Dedifferentiated amniotic fluid mesenchymal stem cell (primary cell): ENCODE data around the gene RPS6KA1.
"Not testable (repeated sequence)": the region's sequence is repeated elsewhere in the genome, so short reads cannot be mapped to it uniquely, and the experiment has no call there.

ENCODE experiments used
- DNase-seq: peaks from one replicate; pipeline ENCODE4 v3.0.0-alpha.2; 2016; ENCODE audit errors: extremely low spot score

The RPS6KA1 gene

DNA sequence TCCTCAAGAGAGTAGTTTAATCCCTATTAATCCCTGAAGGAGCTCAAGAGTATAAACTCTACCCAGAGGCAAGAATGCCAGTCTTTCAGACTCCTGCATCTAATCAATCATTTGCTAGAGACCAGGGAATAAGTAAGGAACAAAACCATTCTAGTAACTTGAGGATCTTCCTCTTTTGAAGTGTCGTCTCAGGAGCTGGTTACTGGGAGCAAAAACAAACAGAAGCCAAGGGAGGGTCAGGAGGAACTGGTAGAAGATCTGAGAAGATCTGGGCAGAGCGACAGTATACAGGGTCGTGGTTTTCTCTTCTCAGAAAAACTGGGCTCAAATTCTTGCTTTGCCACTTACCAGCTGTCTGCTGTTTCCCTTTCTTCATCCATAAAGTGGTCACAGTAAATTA is 69.3 kb downstream of the RPS6KA1 start:
- DNase-seq, result no peak

DNA sequence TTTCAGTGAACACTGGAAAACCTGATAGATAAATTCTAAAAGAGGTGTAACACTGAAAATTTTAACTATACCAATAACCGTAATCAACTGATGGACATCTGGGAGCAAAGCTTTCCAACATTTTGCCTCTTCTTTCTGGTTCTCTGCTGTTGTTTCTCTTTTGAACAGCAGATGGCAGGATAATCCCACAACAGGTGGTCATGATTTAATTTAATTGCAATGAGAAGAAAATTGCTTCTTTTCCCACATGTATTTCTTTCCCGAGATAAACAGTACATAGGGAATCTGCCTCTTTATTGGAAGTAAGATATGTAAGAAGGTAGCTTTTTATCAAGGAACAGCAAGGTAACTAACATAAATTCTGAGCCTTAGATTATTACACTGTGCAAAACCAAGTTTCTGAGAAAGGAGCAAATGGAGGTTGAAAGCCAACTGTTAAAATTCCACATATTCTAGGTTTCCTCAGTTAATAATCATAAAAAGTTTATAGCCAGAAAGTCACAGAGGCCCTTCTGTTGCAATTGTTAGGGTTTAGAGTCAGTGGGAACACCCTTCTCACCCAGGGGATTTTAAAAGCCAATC is 72.9 kb downstream of the RPS6KA1 start:
- peak; percentile 76 for DNase-seq

DNA sequence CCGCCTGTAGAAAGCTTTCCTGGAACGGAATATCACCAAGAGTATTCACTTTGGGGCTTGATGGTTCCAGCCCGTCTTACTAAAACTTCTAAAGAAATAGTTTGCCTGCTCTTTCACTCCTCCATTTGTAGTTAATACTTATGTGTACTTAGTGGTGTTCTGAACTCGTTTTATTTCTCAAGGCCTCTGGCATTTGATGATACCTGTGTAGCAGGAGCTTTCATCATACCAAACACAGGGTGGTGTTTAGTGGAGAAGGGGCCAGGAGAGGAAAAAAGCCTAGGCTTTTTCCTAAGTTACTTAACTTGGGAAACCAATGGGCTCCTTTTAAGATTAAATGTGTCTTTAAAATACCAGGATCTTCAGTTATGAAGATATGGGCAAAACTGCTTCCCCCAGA is 74.3 kb downstream of the RPS6KA1 start:
- no peak for DNase-seq

DNA sequence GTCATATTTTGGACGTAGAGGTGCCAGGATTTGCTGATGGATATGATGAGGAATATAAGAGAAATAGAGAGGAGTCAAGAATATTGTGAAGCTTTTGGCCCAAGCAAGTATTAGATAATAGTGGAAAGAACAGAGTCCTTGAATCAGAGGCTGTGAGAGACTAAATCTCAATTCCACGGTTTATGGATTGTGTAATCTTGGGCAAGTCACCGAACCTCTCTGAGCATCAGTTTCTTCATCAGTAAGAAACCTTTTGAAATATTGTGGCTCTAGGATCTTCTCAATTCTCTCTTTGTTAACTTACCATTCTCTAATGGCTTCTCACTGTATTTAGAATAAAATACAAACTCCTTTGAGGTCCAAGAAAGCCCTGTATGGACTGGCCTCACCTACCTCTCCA is 77.6 kb downstream of the RPS6KA1 start:
- DNase-seq, result no peak

DNA sequence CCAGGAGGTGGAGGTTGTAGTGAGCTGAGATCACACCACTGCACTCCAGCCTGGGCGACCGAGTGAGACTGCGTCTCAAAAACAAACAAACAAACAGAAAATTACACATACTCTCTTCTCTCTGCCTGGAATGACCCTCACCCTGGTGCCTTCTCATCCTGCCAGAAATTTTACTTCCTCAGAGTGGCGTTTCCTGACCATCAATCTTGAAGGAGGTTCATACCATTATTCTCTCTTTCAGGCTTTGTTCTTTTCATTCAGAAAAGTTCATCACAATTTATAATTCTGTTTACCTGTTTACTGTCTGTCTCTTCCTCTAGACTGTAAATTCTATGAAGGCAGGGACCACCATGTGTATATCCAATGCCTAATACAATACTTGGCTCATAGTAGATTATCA is 79.3 kb downstream of the RPS6KA1 start:
- no peak for DNase-seq

DNA sequence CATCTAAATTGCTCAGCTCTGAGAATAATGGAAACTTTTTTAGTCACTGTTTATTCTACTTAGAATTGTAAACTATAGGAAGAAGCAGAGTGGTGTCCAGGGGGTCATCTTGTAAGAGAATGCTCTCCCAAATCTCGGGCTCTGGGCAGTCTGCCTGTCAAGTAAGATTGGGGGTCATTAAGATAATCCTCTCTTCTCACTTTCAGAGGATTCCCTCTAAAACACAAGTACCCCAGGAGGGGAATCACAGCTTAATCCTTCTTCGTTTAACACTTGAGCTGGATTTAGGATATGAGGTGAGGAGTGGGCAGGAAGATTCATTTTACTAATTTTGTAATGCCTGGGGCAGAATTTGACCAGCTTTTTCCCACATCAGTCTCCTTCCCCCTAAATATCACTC is 81.2 kb downstream of the RPS6KA1 start:
- DNase-seq, result no peak

DNA sequence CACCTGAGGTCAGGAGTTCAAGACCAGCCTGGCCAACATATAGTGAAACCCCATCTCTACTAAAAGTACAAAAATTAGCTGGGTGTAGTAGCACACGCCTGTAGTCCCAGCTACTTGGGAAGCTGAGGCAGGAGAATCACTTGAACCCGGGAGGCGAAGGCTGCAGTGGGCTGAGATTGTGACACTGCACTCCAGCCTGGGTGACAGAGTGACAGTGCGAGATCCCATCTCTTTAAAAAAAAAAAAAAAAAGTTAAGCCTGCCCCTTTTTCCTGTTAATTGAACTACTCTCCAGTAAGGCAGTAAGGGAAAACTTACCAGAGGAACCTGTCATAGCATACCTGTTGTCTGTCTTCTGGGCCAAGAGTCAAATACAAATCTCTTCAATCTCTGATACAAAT is 83.1 kb downstream of the RPS6KA1 start:
- DNase-seq, result not testable (repeated sequence)

DNA sequence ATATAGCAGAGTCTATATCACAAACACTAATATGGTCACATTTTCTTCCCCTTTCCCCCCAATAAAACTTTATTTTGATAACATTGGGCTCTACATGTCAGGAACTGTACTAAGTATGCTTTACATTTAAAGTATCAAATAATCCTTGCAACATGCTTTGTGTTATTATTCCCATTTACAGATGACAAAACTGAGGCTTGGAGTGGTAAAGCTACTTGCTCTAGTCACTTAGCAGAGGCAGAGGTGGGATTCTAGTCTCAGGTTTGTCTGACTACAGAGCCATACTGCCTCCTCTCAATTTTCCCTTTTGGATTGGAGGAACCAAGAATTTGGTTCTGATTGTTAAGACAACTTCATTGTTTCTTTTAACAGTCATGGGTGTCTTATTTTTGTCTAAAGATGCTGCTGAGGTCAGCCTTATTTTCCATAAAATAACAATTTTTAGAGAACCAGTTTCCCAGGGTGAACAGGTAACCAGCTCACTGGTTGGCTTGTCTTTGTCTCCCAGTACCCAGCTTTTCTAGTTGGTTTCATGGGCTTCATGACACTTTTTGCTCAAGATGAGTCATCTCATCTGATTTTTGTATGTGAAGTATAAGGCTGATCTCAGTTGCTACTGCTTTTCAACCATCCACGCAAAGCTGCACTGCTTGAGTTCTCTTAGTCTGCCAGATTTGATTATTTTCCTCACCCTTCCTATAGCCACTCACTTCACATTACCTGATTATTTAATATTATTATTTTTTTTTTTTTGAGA is 85.3 kb downstream of the RPS6KA1 start:
- no peak for DNase-seq

DNA sequence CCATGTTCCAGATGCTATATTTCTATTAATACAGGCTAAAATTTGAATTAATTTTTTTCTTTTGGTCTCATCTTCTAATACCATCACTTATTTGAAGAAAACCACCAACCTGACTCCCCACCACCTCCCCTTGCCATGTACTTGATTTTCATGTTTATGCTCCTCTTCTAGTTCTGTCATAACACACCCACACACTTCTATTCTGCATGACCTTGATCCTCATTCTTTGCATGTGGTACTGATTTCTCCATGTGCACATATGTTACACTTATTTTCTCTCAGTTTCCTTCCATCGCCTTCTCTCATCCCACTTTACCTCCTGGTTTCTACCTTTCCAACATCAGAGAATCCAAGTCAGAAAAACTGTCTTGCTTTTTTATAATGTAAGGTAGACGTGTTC is 87.3 kb downstream of the RPS6KA1 start:
- DNase-seq, result no peak

DNA sequence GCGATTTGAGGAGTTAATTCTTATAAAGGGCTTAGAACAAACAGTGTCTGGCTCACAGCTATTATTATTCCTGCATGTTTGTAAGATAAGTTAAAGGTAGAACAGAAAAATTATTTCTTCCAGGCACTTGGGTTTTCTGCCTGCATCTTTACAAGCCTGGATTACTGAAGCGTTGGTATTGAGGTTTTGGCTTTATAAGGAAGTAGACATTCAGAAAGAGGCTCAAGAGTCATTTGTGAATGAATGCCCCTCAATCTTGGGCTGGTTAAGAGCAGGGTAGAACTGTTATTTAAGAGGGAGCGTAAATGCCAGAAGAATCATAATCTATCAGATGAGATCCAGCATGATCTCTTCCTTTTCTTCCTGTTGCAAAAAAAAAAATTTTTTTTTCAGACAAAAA is 89.0 kb downstream of the RPS6KA1 start:
- DNase-seq, result no peak
